ENCODE results near the gene WWOX.
"Not testable (repeated sequence)": the region's sequence is repeated elsewhere in the genome, so short reads cannot be mapped to it uniquely, and the experiment has no call there.

Gene WWOX

GRCh38 chr16:78594191-78594590 is 494.7 kb downstream of the WWOX start:
- DNase-seq, result no peak

GRCh38 chr16:78596348-78596995 is 497.0 kb downstream of the WWOX start:
- DNase-seq, result no peak

- DNase-seq, result no peak
These were observed 497.6 kb downstream of the WWOX start for GRCh38 chr16:78596996-78597422.

- DNase-seq, result no peak
These were observed 498.5 kb downstream of the WWOX start for GRCh38 chr16:78597809-78598570.

GRCh38 chr16:78599271-78599670 is 499.8 kb downstream of the WWOX start:
- DNase-seq, result no peak

GRCh38 chr16:78604423-78605062 is 505.1 kb downstream of the WWOX start:
- DNase-seq, result not testable (repeated sequence)

GRCh38 chr16:78605548-78606101 is 506.2 kb downstream of the WWOX start:
- no peak for DNase-seq

GRCh38 chr16:78606545-78606944 is 507.1 kb downstream of the WWOX start:
- no peak for DNase-seq

GRCh38 chr16:78607022-78607421 is 507.6 kb downstream of the WWOX start:
- no peak for DNase-seq

- no peak for DNase-seq
These were observed 508.0 kb downstream of the WWOX start for GRCh38 chr16:78607465-78607864.

GRCh38 chr16:78608305-78608776 is 508.9 kb downstream of the WWOX start:
- no peak for DNase-seq

- no peak for DNase-seq
These were observed 510.2 kb downstream of the WWOX start for GRCh38 chr16:78609402-78610274.

- no peak for DNase-seq
These were observed 511.9 kb downstream of the WWOX start for GRCh38 chr16:78611318-78611717.

GRCh38 chr16:78619811-78620210 is 520.4 kb downstream of the WWOX start:
- DNase-seq, result no peak

- no peak for DNase-seq
These were observed 520.8 kb downstream of the WWOX start for GRCh38 chr16:78620291-78620690.

GRCh38 chr16:78623796-78624195 is 524.3 kb downstream of the WWOX start:
- DNase-seq, result no peak

GRCh38 chr16:78624366-78624765 is 524.9 kb downstream of the WWOX start:
- no peak for DNase-seq

GRCh38 chr16:78628461-78629045 is 529.1 kb downstream of the WWOX start:
- no peak for DNase-seq

GRCh38 chr16:78629173-78629572 is 529.7 kb downstream of the WWOX start:
- DNase-seq, result no peak

- no peak for DNase-seq
These were observed 530.6 kb downstream of the WWOX start for GRCh38 chr16:78630102-78630501.

GRCh38 chr16:78633551-78633950 is 534.1 kb downstream of the WWOX start:
- DNase-seq, result no peak

- no peak for DNase-seq
These were observed 536.4 kb downstream of the WWOX start for GRCh38 chr16:78635807-78636206.
